ENCODE results near the gene DCBLD2.
A peak's percentile ranks its signal among the peaks of the same experiment; 100 is the strongest.
"Not testable (repeated sequence)": the region's sequence is repeated elsewhere in the genome, so short reads cannot be mapped to it uniquely, and the experiment has no call there.

The DCBLD2 gene

DNA sequence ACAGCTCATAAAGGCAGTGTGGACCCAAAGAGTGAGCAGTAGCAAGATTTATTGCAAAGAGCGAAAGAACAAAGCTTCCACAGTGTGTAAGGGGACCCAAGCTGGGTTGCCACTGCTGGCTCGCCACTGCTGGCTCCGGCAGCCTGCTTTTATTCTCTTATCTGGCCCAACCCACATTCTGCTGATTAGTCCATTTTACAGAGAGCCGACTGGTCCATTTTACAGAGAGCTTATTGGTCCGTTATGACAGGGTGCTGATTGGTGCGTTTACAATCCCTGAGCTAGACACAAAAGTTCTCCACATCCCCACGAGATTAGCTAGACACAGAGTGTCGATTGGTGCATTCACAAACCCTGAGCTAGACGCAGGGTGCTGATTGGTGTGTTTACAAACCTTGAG, 44.2 kb downstream of the DCBLD2 start:
- peaks cover 57% of the 10 kb centered on the region for H3K36me3 ChIP-seq (ENCODE audit: insufficient read depth, low read length)
- not testable (repeated sequence) for H3K27me3 ChIP-seq (ENCODE audit: control insufficient read depth, insufficient read depth, low read length); H3K4me3 ChIP-seq (ENCODE audit: low read length); H3K9ac ChIP-seq (ENCODE audit: low read depth, low read length); H3K9me3 ChIP-seq (replicated peaks; ENCODE audit: low read length); H3K4me2 ChIP-seq (ENCODE audit: low read length)
- peaks cover 27% of the 10 kb centered on the region for H3K4me1 ChIP-seq (ENCODE audit: control insufficient read depth, insufficient read depth, low read length)

DNA sequence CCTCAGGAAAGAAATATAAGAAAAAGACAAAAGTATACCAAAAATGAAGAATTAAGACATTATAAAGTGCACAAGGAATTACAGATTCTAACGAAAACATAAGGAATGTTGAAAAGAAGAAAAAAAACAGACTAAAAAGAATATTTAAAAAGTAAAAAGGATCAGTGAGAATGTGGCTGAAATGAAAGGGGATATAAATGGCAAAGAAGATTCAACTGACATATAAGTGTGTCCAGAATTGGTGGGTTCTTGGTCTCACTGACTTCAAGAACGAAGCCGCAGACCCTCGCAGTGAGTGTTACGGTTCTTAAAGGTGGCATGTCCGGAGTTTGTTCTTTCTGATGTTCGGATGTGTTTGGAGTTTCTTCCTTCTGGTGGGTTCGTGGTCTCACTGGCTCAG, 44.8 kb downstream of the DCBLD2 start:
- Histone ChIP-seq H3K9ac (ENCODE audit: low read depth, low read length) (no peak overlapping the region), H3K4me1 (ENCODE audit: control insufficient read depth, insufficient read depth, low read length) (peaks cover 27% of the 10 kb centered on the region), H3K27me3 (ENCODE audit: control insufficient read depth, insufficient read depth, low read length) (no peaks in the 10 kb centered on the region), H3K4me3 (ENCODE audit: low read length) (no peak overlapping the region), H3K9me3 (replicated peaks; ENCODE audit: low read length) (no peaks in the 10 kb centered on the region), H3K4me2 (ENCODE audit: low read length) (peak overlapping the region; percentile 68), H3K36me3 (ENCODE audit: insufficient read depth, low read length) (peaks cover 57% of the 10 kb centered on the region)

DNA sequence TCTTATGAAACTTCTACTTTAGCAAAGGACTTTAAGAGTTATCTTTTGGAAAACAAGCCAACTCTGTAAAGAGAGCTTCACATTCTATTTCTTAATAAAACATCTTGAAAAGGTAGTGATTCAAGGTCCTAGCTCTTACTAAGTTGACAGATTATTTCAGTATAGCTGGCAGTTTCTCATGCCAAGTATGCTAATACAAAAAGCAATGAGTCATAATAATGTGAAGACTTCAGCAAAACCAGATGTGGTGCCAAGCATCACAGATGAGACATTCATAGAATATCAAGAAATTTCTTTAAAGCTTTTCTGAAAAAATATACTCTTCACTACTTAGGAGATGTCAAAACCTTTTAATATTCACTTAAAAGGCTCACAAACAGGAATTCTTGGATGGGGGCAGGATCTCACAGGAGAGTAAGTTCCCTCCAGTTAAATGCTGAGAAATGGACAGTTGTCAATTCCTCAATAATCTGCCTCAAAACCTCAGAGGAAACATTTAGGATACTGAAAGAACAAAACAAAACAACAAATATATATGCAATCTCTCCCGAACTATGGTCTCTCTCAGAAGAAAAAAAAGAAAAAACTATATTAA, 45.6 kb downstream of the DCBLD2 start:
- no peak overlapping the region for H3K9ac ChIP-seq (ENCODE audit: low read depth, low read length)
- peaks cover 57% of the 10 kb centered on the region for H3K36me3 ChIP-seq (ENCODE audit: insufficient read depth, low read length)

DNA sequence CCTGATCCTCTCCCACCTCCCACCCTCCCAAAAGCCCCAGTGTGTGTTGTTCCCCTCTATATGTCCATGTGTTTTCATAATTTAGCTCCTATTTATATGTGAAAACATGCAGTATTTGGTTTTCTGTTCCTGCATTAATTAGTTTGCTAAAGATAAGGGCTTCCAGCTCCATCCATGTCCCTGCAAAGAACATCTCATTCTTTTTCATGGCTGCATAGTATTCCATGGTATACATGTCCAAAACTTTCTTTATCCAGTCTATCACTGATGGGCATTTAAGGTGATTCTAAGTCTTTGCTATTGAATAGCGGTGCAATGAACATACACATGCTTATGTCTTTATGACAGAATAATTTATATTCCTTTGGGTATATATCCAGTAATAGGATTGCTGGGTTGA, 53.4 kb downstream of the DCBLD2 start:
- Histone ChIP-seq H3K4me1 (ENCODE audit: control insufficient read depth, insufficient read depth, low read length) (peaks cover 27% of the 10 kb centered on the region), H3K9me3 (replicated peaks; ENCODE audit: low read length) (no peaks in the 10 kb centered on the region), H3K4me2 (ENCODE audit: low read length) (no peak overlapping the region), H3K27me3 (ENCODE audit: control insufficient read depth, insufficient read depth, low read length) (no peaks in the 10 kb centered on the region), H3K36me3 (ENCODE audit: insufficient read depth, low read length) (peaks cover 61% of the 10 kb centered on the region), H3K9ac (ENCODE audit: low read depth, low read length) (no peak overlapping the region), H3K4me3 (ENCODE audit: low read length) (no peak overlapping the region)

More for the DNA sequence above, 45.6 kb downstream of the DCBLD2 start:
- Histone ChIP-seq H3K4me3 (ENCODE audit: low read length) (no peak overlapping the region), H3K27me3 (ENCODE audit: control insufficient read depth, insufficient read depth, low read length) (no peaks in the 10 kb centered on the region), H3K4me2 (ENCODE audit: low read length) (peak overlapping the region; percentile 68), H3K9me3 (replicated peaks; ENCODE audit: low read length) (no peaks in the 10 kb centered on the region), H3K4me1 (ENCODE audit: control insufficient read depth, insufficient read depth, low read length) (peaks cover 27% of the 10 kb centered on the region)

DNA sequence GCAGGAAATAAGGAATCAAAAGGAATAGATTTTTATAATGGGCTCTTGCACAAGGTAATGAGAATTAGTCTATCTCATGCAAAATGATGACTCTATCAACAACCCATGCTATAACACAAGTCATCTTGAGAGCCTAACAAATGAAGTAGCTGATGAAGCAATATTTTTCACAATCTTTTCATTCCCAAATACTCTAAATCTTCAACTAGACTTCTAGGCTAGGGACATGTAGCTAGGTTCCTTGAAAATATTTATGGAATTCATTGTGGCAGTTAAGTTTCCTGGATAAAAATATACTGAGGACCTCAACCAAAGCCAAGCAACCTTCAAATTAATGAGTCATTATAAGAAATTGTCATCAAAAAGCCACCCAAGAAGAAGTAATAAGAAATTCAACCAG, 55.4 kb downstream of the DCBLD2 start:
- Histone ChIP-seq H3K4me1 (ENCODE audit: control insufficient read depth, insufficient read depth, low read length) (peaks cover 30% of the 10 kb centered on the region), H3K4me2 (ENCODE audit: low read length) (no peak overlapping the region), H3K9ac (ENCODE audit: low read depth, low read length) (no peak overlapping the region), H3K9me3 (replicated peaks; ENCODE audit: low read length) (no peaks in the 10 kb centered on the region), H3K36me3 (ENCODE audit: insufficient read depth, low read length) (peaks cover 66% of the 10 kb centered on the region), H3K27me3 (ENCODE audit: control insufficient read depth, insufficient read depth, low read length) (no peaks in the 10 kb centered on the region), H3K4me3 (ENCODE audit: low read length) (no peak overlapping the region)

DNA sequence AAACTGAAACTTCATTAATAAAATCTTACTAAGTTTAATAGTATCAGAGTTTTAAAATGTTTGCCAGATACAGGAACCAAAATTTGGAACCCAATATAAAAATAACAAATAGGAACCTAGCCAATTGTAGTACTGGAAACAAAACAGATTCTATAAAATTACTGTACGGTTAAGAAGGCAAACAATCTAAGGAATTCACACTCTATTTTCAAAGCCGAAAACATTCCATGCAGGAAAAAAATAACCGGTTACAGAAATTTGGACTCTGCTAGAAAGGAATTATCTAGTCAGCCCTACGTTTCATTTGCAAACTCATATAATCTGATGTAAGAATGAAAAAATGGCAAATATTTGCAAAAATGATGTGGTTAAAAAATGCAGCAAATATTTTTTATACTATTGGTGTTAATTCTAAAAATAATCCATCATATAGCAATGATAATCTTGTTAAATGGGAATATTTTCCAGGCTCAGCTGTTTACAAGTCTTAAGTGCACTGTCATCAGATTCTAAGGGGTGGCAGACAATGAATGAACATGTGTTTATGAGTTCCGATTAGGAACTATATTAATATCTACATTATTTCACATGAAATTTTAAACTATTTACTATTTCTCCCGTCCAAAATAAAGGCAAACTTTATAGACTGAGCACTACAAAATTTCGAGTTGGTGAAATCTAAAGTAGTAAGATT, 58.1 kb downstream of the DCBLD2 start:
- Histone ChIP-seq H3K4me3 (ENCODE audit: low read length) (no peak overlapping the region), H3K9ac (ENCODE audit: low read depth, low read length) (no peak overlapping the region), H3K9me3 (replicated peaks; ENCODE audit: low read length) (no peaks in the 10 kb centered on the region), H3K36me3 (ENCODE audit: insufficient read depth, low read length) (peaks cover 77% of the 10 kb centered on the region), H3K4me2 (ENCODE audit: low read length) (peak overlapping the region; percentile 1), H3K27me3 (ENCODE audit: control insufficient read depth, insufficient read depth, low read length) (no peaks in the 10 kb centered on the region), H3K4me1 (ENCODE audit: control insufficient read depth, insufficient read depth, low read length) (peaks cover 30% of the 10 kb centered on the region)

DNA sequence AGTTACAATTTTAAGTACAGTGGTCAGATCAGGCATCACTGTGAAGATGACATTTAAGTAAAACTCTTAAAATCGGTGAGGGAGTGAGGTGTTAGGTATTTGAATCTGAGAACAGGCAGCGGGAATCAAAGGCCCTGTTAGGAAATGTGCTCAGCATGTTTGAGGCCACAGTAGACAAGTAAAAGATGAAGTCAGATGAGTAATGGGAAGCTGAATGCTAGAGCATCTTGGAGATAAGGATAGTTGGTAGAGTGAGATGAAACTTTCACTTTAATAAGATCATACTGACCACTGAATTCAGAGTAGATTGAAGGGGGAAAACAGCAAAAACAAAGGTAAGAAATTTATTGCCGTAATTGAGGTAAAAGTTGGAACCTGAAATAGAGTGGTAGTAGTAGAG, 61.6 kb downstream of the DCBLD2 start:
- no peak overlapping the region for H3K4me3 ChIP-seq (ENCODE audit: low read length)
- H3K4me2 ChIP-seq (ENCODE audit: low read length) = no peak overlapping the region
- peaks cover 45% of the 10 kb centered on the region for H3K36me3 ChIP-seq (ENCODE audit: insufficient read depth, low read length)
- no peaks in the 10 kb centered on the region for H3K9me3 ChIP-seq (replicated peaks; ENCODE audit: low read length)
- H3K27me3 ChIP-seq (ENCODE audit: control insufficient read depth, insufficient read depth, low read length) = no peaks in the 10 kb centered on the region
- no peak overlapping the region for H3K9ac ChIP-seq (ENCODE audit: low read depth, low read length)
- peaks cover 17% of the 10 kb centered on the region for H3K4me1 ChIP-seq (ENCODE audit: control insufficient read depth, insufficient read depth, low read length)

DNA sequence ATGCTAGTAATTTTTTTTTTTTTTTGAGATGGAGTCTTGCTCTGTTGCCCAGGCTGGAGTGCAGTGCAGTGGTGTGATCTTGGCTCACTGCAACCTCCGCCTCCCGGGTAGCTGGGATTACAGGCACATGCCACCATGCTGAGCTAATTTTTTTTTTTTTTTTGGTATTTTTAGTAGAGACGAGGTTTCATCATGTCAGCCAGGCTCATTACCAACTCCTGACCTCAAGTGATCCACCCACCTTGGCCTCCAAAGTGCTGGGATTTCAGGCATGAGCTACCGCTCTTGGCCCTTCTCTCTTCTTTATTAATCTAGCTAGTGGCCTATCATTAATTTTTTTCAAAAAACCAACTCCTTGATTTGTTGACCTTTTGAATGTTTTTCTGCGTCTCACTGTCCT, 70.4 kb downstream of the DCBLD2 start:
- not testable (repeated sequence) for H3K4me1 ChIP-seq (ENCODE audit: control insufficient read depth, insufficient read depth, low read length); H3K27me3 ChIP-seq (ENCODE audit: control insufficient read depth, insufficient read depth, low read length); H3K4me3 ChIP-seq (ENCODE audit: low read length); H3K9me3 ChIP-seq (replicated peaks; ENCODE audit: low read length); H3K9ac ChIP-seq (ENCODE audit: low read depth, low read length); H3K4me2 ChIP-seq (ENCODE audit: low read length)
- H3K36me3 ChIP-seq (ENCODE audit: insufficient read depth, low read length) = peaks cover 35% of the 10 kb centered on the region

DNA sequence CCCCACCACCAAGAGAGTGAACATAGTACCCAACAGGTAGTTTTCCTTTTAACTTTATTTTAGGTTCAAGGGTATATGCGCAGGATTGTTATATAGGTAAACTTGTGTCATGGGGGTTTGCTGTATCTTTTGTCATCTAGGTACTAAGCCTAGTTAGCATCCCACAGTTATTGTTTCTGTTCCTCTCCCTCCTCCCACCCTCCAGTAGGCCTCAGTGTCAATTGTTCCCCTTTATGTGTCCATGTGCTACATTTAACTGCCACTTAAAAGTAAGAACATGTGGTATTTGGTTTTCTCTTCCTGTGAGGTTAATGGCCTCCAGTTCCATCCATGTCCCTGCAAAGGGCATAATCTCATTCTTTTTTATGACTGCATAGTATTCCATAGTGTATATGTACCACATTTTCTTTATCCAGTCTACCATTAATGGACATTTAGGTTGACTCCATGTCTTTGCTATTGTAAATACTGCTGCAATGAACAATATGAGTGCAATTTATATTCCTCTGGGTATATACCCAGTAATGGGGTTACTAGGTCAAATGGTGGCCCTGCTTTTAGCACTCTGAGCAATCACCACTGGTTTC, 72.2 kb downstream of the DCBLD2 start:
- H3K27me3 ChIP-seq (ENCODE audit: control insufficient read depth, insufficient read depth, low read length) = no peaks in the 10 kb centered on the region
- H3K4me3 ChIP-seq (ENCODE audit: low read length) = no peak overlapping the region
- no peaks in the 10 kb centered on the region for H3K4me1 ChIP-seq (ENCODE audit: control insufficient read depth, insufficient read depth, low read length)
- no peak overlapping the region for H3K4me2 ChIP-seq (ENCODE audit: low read length)
- H3K9ac ChIP-seq (ENCODE audit: low read depth, low read length) = no peak overlapping the region
- peaks cover 46% of the 10 kb centered on the region for H3K36me3 ChIP-seq (ENCODE audit: insufficient read depth, low read length)
- H3K9me3 ChIP-seq (replicated peaks; ENCODE audit: low read length) = no peaks in the 10 kb centered on the region

DNA sequence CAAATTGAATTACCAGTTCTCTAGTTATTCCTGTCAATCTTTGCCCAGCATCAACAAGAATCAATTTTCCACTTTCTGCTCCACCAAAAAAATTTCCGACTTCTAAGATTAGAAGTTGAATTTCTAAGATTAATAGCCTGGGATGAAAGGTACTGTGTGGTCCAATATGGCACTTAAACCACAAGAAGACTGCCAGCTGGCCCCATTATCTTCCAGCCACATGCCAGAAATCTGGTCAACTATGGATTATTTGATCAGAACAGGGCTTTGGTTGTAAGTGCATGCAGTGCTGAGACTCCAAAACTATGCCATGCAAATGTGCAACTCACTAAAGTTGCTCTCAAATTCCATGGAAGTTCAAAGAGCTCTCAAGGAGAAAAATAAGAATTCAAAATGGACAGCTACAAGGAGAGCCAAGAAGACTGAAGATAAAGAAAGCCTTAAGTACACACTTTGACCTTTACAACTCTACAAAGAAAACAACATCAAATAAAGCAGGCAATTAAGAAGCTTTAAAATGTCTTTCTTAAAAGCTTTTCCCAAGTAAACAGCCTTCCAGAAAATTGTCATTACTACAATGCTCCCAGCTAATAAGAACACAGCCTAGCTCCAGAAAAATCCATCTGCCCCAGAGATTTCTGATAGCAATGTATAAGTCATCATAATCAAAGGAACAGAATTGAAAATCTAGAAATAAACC, 74.1 kb downstream of the DCBLD2 start:
- peaks cover 7% of the 10 kb centered on the region for H3K4me1 ChIP-seq (ENCODE audit: control insufficient read depth, insufficient read depth, low read length)
- H3K4me3 ChIP-seq (ENCODE audit: low read length) = no peak overlapping the region
- H3K9ac ChIP-seq (ENCODE audit: low read depth, low read length) = no peak overlapping the region
- H3K36me3 ChIP-seq (ENCODE audit: insufficient read depth, low read length) = peaks cover 45% of the 10 kb centered on the region
- H3K9me3 ChIP-seq (replicated peaks; ENCODE audit: low read length) = no peaks in the 10 kb centered on the region
- H3K4me2 ChIP-seq (ENCODE audit: low read length) = no peak overlapping the region
- H3K27me3 ChIP-seq (ENCODE audit: control insufficient read depth, insufficient read depth, low read length) = no peaks in the 10 kb centered on the region

DNA sequence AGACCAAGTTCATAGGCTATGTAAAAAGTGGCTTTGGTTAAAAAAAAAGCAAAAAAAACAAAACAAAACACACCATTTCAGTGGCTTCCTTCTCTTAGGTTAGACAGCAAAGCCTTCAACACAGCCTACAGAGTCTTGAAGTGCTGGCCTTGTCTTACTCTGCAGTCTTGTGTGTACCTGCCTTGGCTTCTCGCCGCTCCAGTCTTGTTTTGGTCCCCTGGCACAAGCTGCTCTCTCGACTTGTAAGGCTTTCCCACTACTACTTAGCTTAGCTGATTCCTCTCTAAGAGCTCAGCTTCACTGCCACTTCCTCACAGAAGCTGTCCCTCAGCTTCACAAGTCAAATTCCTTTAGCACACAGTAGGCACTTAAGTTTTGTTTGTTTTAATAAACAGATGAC, 75.4 kb downstream of the DCBLD2 start:
- no peak overlapping the region for H3K4me2 ChIP-seq (ENCODE audit: low read length)
- peaks cover 45% of the 10 kb centered on the region for H3K36me3 ChIP-seq (ENCODE audit: insufficient read depth, low read length)
- H3K27me3 ChIP-seq (ENCODE audit: control insufficient read depth, insufficient read depth, low read length) = no peaks in the 10 kb centered on the region
- no peak overlapping the region for H3K4me3 ChIP-seq (ENCODE audit: low read length)
- H3K9me3 ChIP-seq (replicated peaks; ENCODE audit: low read length) = no peaks in the 10 kb centered on the region
- H3K9ac ChIP-seq (ENCODE audit: low read depth, low read length) = no peak overlapping the region
- peaks cover 7% of the 10 kb centered on the region for H3K4me1 ChIP-seq (ENCODE audit: control insufficient read depth, insufficient read depth, low read length)

Data from skeletal muscle satellite cell (primary cell).